Loucy (cell line): Measurements from ENCODE around the gene EPX.

Experiments
- H2AFZ ChIP-seq: fragments of 200-600 bp; sonication (generic); 2 replicates; pipeline ENCODE4 v1.6.0; 2016; ENCODE audit warnings: antibody characterized with exemption, mild to moderate bottlenecking, low read length, moderate library complexity
- H3F3A ChIP-seq: fragments of 200-600 bp; 2 replicates; pipeline ENCODE4 v1.6.0; 2016; ENCODE audit warnings: antibody characterized with exemption, low read depth, mild to moderate bottlenecking
- H3K27me3 ChIP-seq: fragments of 200-600 bp; sonication (generic); 2 replicates; pipeline ENCODE4 v1.6.1; 2014; ENCODE audit warnings: low read length, mild to moderate bottlenecking; ENCODE audit not compliant: insufficient read depth, poor library complexity, severe bottlenecking
- H3K36me3 ChIP-seq: fragments of 200-600 bp; sonication (generic); 2 replicates; pipeline ENCODE4 v1.6.1; 2016; ENCODE audit warnings: low read length; ENCODE audit not compliant: insufficient read depth
- H3K4me1 ChIP-seq: fragments of 200-600 bp; sonication (generic); 2 replicates; pipeline ENCODE4 v1.5.1; 2014; ENCODE audit warnings: low read length, mild to moderate bottlenecking; ENCODE audit not compliant: insufficient read depth, poor library complexity, severe bottlenecking
- H3K4me2 ChIP-seq: fragments of 200-600 bp; sonication (generic); 2 replicates; pipeline ENCODE4 v1.6.0; 2014; ENCODE audit warnings: antibody characterized with exemption, low read length, low read depth, mild to moderate bottlenecking; ENCODE audit not compliant: poor library complexity, severe bottlenecking
- H3K4me3 ChIP-seq: fragments of 200-600 bp; sonication (generic); 2 replicates; pipeline ENCODE4 v1.5.1; 2014; ENCODE audit warnings: low read length, mild to moderate bottlenecking, mixed read lengths; ENCODE audit not compliant: poor library complexity, severe bottlenecking
- H3K79me2 ChIP-seq: fragments of 200-600 bp; sonication (generic); 2 replicates; pipeline ENCODE4 v1.6.1; 2014; ENCODE audit warnings: low read length; ENCODE audit not compliant: insufficient read depth
- H3K9ac ChIP-seq: fragments of 200-600 bp; sonication (generic); 2 replicates; pipeline ENCODE4 v1.6.0; 2014; ENCODE audit warnings: mild to moderate bottlenecking, low read depth, low read length, moderate library complexity; ENCODE audit not compliant: poor library complexity, severe bottlenecking
- H3K9me2 ChIP-seq: fragments of 200-600 bp; sonication (generic); replicated peaks from 2 replicates; pipeline ENCODE4 v1.6.1; 2016; ENCODE audit warnings: low read depth, low read length, mixed read lengths
- H3K9me3 ChIP-seq: fragments of 200-600 bp; sonication (generic); 2 replicates; pipeline ENCODE4 v1.6.1; 2014; ENCODE audit warnings: mild to moderate bottlenecking, antibody characterized with exemption, low read length, low read depth; ENCODE audit not compliant: insufficient read depth
- H4K20me1 ChIP-seq: fragments of 200-600 bp; sonication (generic); 2 replicates; pipeline ENCODE4 v1.6.0; 2014; ENCODE audit warnings: antibody characterized with exemption, low read length, mild to moderate bottlenecking; ENCODE audit not compliant: insufficient read depth, poor library complexity, severe bottlenecking
- CTCF ChIP-seq: fragments of 200-600 bp; sonication (generic); conservative IDR thresholded peaks from 2 replicates; pipeline ENCODE4 v1.5.1; 2014; ENCODE audit warnings: mild to moderate bottlenecking, antibody characterized with exemption, low read length
- EZH2phosphoT487 ChIP-seq: fragments of 200-600 bp; IDR thresholded peaks from 2 replicates; pipeline ENCODE4 v1.6.1; 2018; ENCODE audit warnings: antibody characterized with exemption, mild to moderate bottlenecking, moderate library complexity, borderline replicate concordance

EPX gene

GRCh38 chr17:58253082-58253481 is 60.6 kb downstream of the EPX start:
- Histone ChIP-seq H3K4me1 (peaks cover under 1% of the 10 kb centered on the region), H3K27me3 (no peaks in the 10 kb centered on the region), H4K20me1 (no peaks in the 10 kb centered on the region), H3K36me3 (no peaks in the 10 kb centered on the region), H3F3A (no peaks in the 10 kb centered on the region), H3K79me2 (no peaks in the 10 kb centered on the region), H2AFZ (no peak overlapping the region), H3K9me3 (no peaks in the 10 kb centered on the region), H3K9ac (no peak overlapping the region), H3K4me2 (no peak overlapping the region), H3K9me2 (no peaks in the 10 kb centered on the region), H3K4me3 (no peak overlapping the region)
- TF ChIP-seq CTCF (no peak), EZH2phosphoT487 (no peak)
